H1 (cell line): ENCODE results near the gene MTFP1. TPM values are rescaled to one million over a fixed set of nuclear protein-coding genes. Genes with fewer than 3 reads are reported as not detected.

Source experiments
- CTCF ChIA-PET: fragments of 300-600 bp; sonication (Branson Sonifier 250); formaldehyde crosslinking; loops from one replicate; lab custom pipeline; 2021; ENCODE audit not compliant: partially characterized antibody; lab: Charles Lee
- POLR2A ChIA-PET: fragments of 300-600 bp; sonication (Branson Sonifier 250); formaldehyde crosslinking; loops from one replicate; lab custom pipeline; 2021; ENCODE audit warnings: inconsistent platforms; ENCODE audit not compliant: partially characterized antibody; lab: Charles Lee
- DNase-seq, 2 experiments: peaks; one replicate each; pipeline versions ENCODE4 v3.0.0 to v3.0.0-alpha.2; 2010 to 2022; ENCODE audit warnings: low spot score in 2 of 2, low read depth in 1 of 2, mixed read lengths in 1 of 2
- FAIRE-seq: peaks from 2 replicates; lab custom pipeline; 2011; peaks lifted over from hg19 to GRCh38; lab: Jason Lieb, UNC
- H2AFZ ChIP-seq: 2 replicates; pipeline ENCODE4 v1.8.1; 2012; ENCODE audit warnings: low read length, inconsistent platforms
- H2AK5ac ChIP-seq: 2 replicates; pipeline ENCODE4 v1.6.1; 2013; ENCODE audit warnings: low read depth, low read length
- H2BK120ac ChIP-seq: replicated peaks from 2 replicates; pipeline ENCODE3; 2013; ENCODE audit warnings: low read depth, low read length, inconsistent platforms
- H2BK12ac ChIP-seq: 2 replicates; pipeline ENCODE4 v1.6.1; 2013; ENCODE audit warnings: low read depth, low read length
- H2BK15ac ChIP-seq: 2 replicates; pipeline ENCODE4 v1.6.1; 2013; ENCODE audit warnings: low read length
- H2BK20ac ChIP-seq: 2 replicates; pipeline ENCODE4 v1.6.1; 2013; ENCODE audit warnings: low read length
- H2BK5ac ChIP-seq: 2 replicates; pipeline ENCODE4 v1.6.1; 2013; ENCODE audit warnings: low read depth, low read length
- H3K14ac ChIP-seq: 2 replicates; pipeline ENCODE4 v1.6.1; 2013; ENCODE audit warnings: inconsistent platforms; ENCODE audit not compliant: insufficient read length
- H3K18ac ChIP-seq: 2 replicates; pipeline ENCODE4 v1.6.1; 2013; ENCODE audit warnings: low read length; ENCODE audit errors: extremely low read depth
- H3K23ac ChIP-seq: 2 replicates; pipeline ENCODE4 v1.6.1; 2013; ENCODE audit warnings: inconsistent platforms; ENCODE audit not compliant: insufficient read length
- H3K23me2 ChIP-seq: 2 replicates; pipeline ENCODE4 v1.6.1; 2013; ENCODE audit warnings: low read depth, low read length
- H3K27ac ChIP-seq: 2 replicates; pipeline ENCODE4 v1.6.1; 2011; ENCODE audit warnings: low read depth, low read length, inconsistent platforms
- H3K27me3 ChIP-seq, 4 experiments: replicated peaks in 1 of 4; 1 replicate in 1 of 4; 2 replicates in 3 of 4; pipeline versions ENCODE4 v1.6.1 to v1.8.1; 2011 to 2013; ENCODE audit warnings: low read length in 3 of 4, mild to moderate bottlenecking in 3 of 4, inconsistent platforms in 2 of 4, mixed read lengths in 2 of 4, moderate library complexity in 1 of 4; ENCODE audit not compliant: control insufficient read depth in 3 of 4, insufficient read depth in 3 of 4; ENCODE audit errors: extremely low read depth in 1 of 4
- H3K36me3 ChIP-seq, 4 experiments: 2 replicates each; pipeline versions ENCODE4 v1.6.1 to v1.8.1; 2011 to 2013; ENCODE audit warnings: mild to moderate bottlenecking in 4 of 4, low read length in 3 of 4, moderate library complexity in 2 of 4, control low read depth in 1 of 4, inconsistent platforms in 1 of 4; ENCODE audit not compliant: insufficient read depth in 4 of 4, control insufficient read depth in 2 of 4
- H3K4ac ChIP-seq: replicated peaks from 2 replicates; pipeline ENCODE3; 2013; ENCODE audit warnings: low read length, low read depth, mixed read lengths, inconsistent platforms; ENCODE audit not compliant: insufficient read length
- H3K4me1 ChIP-seq, 4 experiments: replicated peaks in 1 of 4; 1 replicate in 1 of 4; 2 replicates in 3 of 4; pipeline versions ENCODE4 v1.6.1 to v1.8.1; 2011 to 2013; ENCODE audit warnings: low read length in 3 of 4, inconsistent platforms in 2 of 4, mixed read lengths in 1 of 4; ENCODE audit not compliant: insufficient read depth in 4 of 4, control insufficient read depth in 3 of 4
- H3K4me2 ChIP-seq, 2 experiments: 2 replicates each; pipeline versions ENCODE4 v1.6.1 to v1.8.1; 2011 to 2013; ENCODE audit warnings: low read depth in 2 of 2, low read length in 2 of 2, control low read depth in 1 of 2, inconsistent platforms in 1 of 2, mild to moderate bottlenecking in 1 of 2; ENCODE audit not compliant: insufficient read depth in 1 of 2
- H3K4me3 ChIP-seq, 4 experiments: fragments of 200-600, 300-600 bp in 1 of 4; sonication (generic), shearing (Covaris generic), sonication (Bioruptor Twin) in 1 of 4; 2 replicates each; pipeline versions ENCODE4 v1.5.1 to v1.8.1; 2011 to 2016; ENCODE audit warnings: low read length in 4 of 4, low read depth in 3 of 4, control low read depth in 2 of 4, inconsistent platforms in 2 of 4, mild to moderate bottlenecking in 2 of 4, mixed read lengths in 1 of 4, moderate library complexity in 1 of 4; ENCODE audit not compliant: insufficient read depth in 2 of 4; ENCODE audit errors: extremely low read depth in 1 of 4
- H3K56ac ChIP-seq: replicated peaks from 2 replicates; pipeline ENCODE3; 2013; ENCODE audit warnings: low read depth, mild to moderate bottlenecking, mixed read lengths, low read length, inconsistent platforms; ENCODE audit not compliant: insufficient read length
- H3K79me1 ChIP-seq: 2 replicates; pipeline ENCODE4 v1.6.1; 2013; ENCODE audit warnings: low read depth, low read length, control low read depth
- H3K79me2 ChIP-seq, 2 experiments: 2 replicates each; pipeline versions ENCODE4 v1.6.1 to v1.8.1; 2012 to 2013; ENCODE audit warnings: low read length in 2 of 2, mild to moderate bottlenecking in 2 of 2, inconsistent platforms in 1 of 2; ENCODE audit not compliant: insufficient read depth in 2 of 2, control insufficient read depth in 1 of 2
- H3K9ac ChIP-seq, 4 experiments: replicated peaks in 1 of 4; 1 replicate in 1 of 4; 2 replicates in 3 of 4; pipeline versions ENCODE4 v1.6.1 to v1.8.1; 2011 to 2013; ENCODE audit warnings: low read depth in 3 of 4, low read length in 3 of 4, control low read depth in 2 of 4, mild to moderate bottlenecking in 2 of 4, moderate library complexity in 2 of 4, inconsistent platforms in 1 of 4; ENCODE audit errors: extremely low read depth in 1 of 4
- H3K9me3 ChIP-seq, 2 experiments: 2 replicates each; pipeline versions ENCODE4 v1.6.1 to v1.8.1; 2012 to 2013; ENCODE audit warnings: mild to moderate bottlenecking in 2 of 2, moderate library complexity in 2 of 2, control low read depth in 1 of 2, inconsistent platforms in 1 of 2, low read depth in 1 of 2, low read length in 1 of 2, mixed read lengths in 1 of 2; ENCODE audit not compliant: insufficient read depth in 2 of 2
- H4K20me1 ChIP-seq, 2 experiments: replicated peaks in 1 of 2; 2 replicates each; pipeline versions ENCODE3 to v1.8.1; 2011 to 2013; ENCODE audit warnings: inconsistent platforms in 2 of 2, low read length in 2 of 2, mild to moderate bottlenecking in 1 of 2; ENCODE audit not compliant: insufficient read depth in 2 of 2, control insufficient read depth in 1 of 2
- H4K5ac ChIP-seq: 2 replicates; pipeline ENCODE4 v1.6.1; 2013; ENCODE audit warnings: low read length, low read depth, mixed read lengths, inconsistent platforms; ENCODE audit not compliant: insufficient read length
- H4K8ac ChIP-seq: 2 replicates; pipeline ENCODE4 v1.8.0; 2013; ENCODE audit warnings: mild to moderate bottlenecking, moderate library complexity, low read length, inconsistent platforms; ENCODE audit not compliant: insufficient read depth; ENCODE audit errors: extremely low read depth
- H4K91ac ChIP-seq: replicated peaks from 2 replicates; pipeline ENCODE3; 2013; ENCODE audit warnings: low read length, mixed read lengths, inconsistent platforms; ENCODE audit not compliant: insufficient read length
- CBX5 ChIP-seq: fragments of 300-800, 300-1000 bp; sonication (generic); IDR thresholded peaks from 2 replicates; pipeline ENCODE4 v1.7.1; 2016; ENCODE audit warnings: antibody characterized with exemption, low read length, low read depth
- CHD1 ChIP-seq: IDR thresholded peaks from 2 replicates; pipeline ENCODE4 v1.6.1; 2012; ENCODE audit warnings: low read depth, low read length, improper control_type of control experiment
- CREB1 ChIP-seq: IDR thresholded peaks from 2 replicates; pipeline ENCODE4 v1.6.1; 2012; ENCODE audit warnings: inconsistent platforms
- CTCF ChIP-seq, 3 experiments: IDR thresholded peaks; 1 replicate in 2 of 3; 2 replicates in 1 of 3; pipeline versions ENCODE4 v1.5.1 to v1.6.1; 2011; ENCODE audit warnings: low read length in 3 of 3, mild to moderate bottlenecking in 3 of 3, inconsistent platforms in 2 of 3, low read depth in 1 of 3, moderate library complexity in 1 of 3; ENCODE audit not compliant: insufficient read depth in 1 of 3; ENCODE audit errors: control extremely low read depth in 1 of 3
- EGR1 ChIP-seq: IDR thresholded peaks from 2 replicates; pipeline ENCODE4 v1.6.1; 2011; ENCODE audit warnings: low read depth, low read length, borderline replicate concordance
- GTF2F1 ChIP-seq: IDR thresholded peaks from 2 replicates; pipeline ENCODE4 v1.6.1; 2012; ENCODE audit warnings: low read depth, low read length, improper control_type of control experiment, borderline replicate concordance
- POU5F1 ChIP-seq: IDR thresholded peaks from 2 replicates; pipeline ENCODE4 v1.6.1; 2011; ENCODE audit warnings: low read depth, mild to moderate bottlenecking, low read length, moderate library complexity
- RBBP5 ChIP-seq: IDR thresholded peaks from 2 replicates; pipeline ENCODE4 v1.7.1; 2012; ENCODE audit warnings: low read depth, mild to moderate bottlenecking, inconsistent platforms, low read length, moderate library complexity, borderline replicate concordance
- SP2 ChIP-seq: IDR thresholded peaks from 2 replicates; pipeline ENCODE4 v1.6.1; 2012; ENCODE audit warnings: mild to moderate bottlenecking, low read length, inconsistent platforms
- TCF12 ChIP-seq: IDR thresholded peaks from 2 replicates; pipeline ENCODE4 v1.6.1; 2011; ENCODE audit warnings: low read depth, mild to moderate bottlenecking, low read length
- WGBS, 2 experiments: shearing (Covaris generic) in 1 of 2; methylation state at CpG; one replicate each; pipeline versions ENCODE4 v1.1.6 to v1.1.7; 2013 to 2015; ENCODE audit warnings: low lambda C conversion rate in 2 of 2, mixed read lengths in 2 of 2, inconsistent platforms in 1 of 2, low coverage in 1 of 2, missing lambda C conversion rate in 1 of 2; ENCODE audit not compliant: insufficient replicate concordance in 2 of 2, insufficient coverage in 1 of 2, insufficient read length in 1 of 2; ENCODE audit errors: extremely low coverage in 1 of 2, missing lambda C conversion rate in 1 of 2; 5-methylcytosine and 5-hydroxymethylcytosine counted together
- polyA plus RNA-seq, 7 experiments: library from polyadenylated mRNA; depleted of rRNA in 3 of 7; stranded (reverse) in 5 of 7; unstranded in 2 of 7; fragments of >200 nt in 5 of 7; fragments of 200-250 nt in 2 of 7; gene quantifications; 1 replicate in 5 of 7; 2 replicates in 1 of 7; 4 replicates in 1 of 7; pipeline versions ENCODE4 v1.2.1 to v1.2.3, GENCODE V29; 2011 to 2013; ENCODE audit warnings: missing spikeins in 2 of 7, mixed read lengths in 2 of 7
- total RNA-seq: library from RNA; stranded (reverse); fragmentation: NEBNext Ultra II Directional; extraction: Animal tissue kit (Norgen Biotek cat#: 25700); gene quantifications from 2 replicates; pipeline ENCODE4 v1.2.1, GENCODE V29; 2021

MTFP1 gene
- total and polyA plus RNA-seq, 2 of the 8 experiments (the other 6 are each of a cell fraction or from before 2014, with no cell fraction given): 59.8 to 98.8 TPM

- H2AK5ac ChIP-seq: no peak overlapping the region
- POLR2A ChIA-PET: interaction anchor here (1.3 to 4.2 kb wide), 3 partner anchors 10 to 23 kb away, joined by 3 to 22 read pairs (median 6); no protein-coding TSS in a partner anchor
- no peak overlapping the region for H3K18ac ChIP-seq
- H3K4me3 ChIP-seq: no peak overlapping the region
- no peak overlapping the region for H2BK20ac ChIP-seq
- H2BK15ac ChIP-seq: no peak overlapping the region
- H3K23me2 ChIP-seq: peaks cover 17% of the 10 kb centered on the region
- H3K79me2 ChIP-seq: peaks cover 0 to 5% of the 10 kb centered on the region in 2 experiments; a peak in 1 of 4 replicates
- no peak overlapping the region for H2BK120ac ChIP-seq
- peaks cover 0 to 23% (median 11%) of the 10 kb centered on the region in 4 experiments; a peak in 5 of 8 replicates for H3K36me3 ChIP-seq
- no peak overlapping the region for H4K5ac ChIP-seq
- H2BK5ac ChIP-seq: no peak overlapping the region
- H2AFZ ChIP-seq: no peak overlapping the region
- H3K23ac ChIP-seq: no peak overlapping the region
- H3K27ac ChIP-seq: no peak overlapping the region
- no peaks in the 10 kb centered on the region for H3K27me3 ChIP-seq
- no peak overlapping the region for H3K4ac ChIP-seq
- 90% methylated on average over 6 of the region's 6 CpGs; no CpG with 5 or more reads in 1 of the 2 experiments for WGBS, 2 experiments
- no peak overlapping the region for H4K91ac ChIP-seq
- H3K4me1 ChIP-seq: peaks cover 0 to 15% (median 12%) of the 10 kb centered on the region in 4 experiments; a peak in 6 of 7 replicates
- CTCF ChIA-PET: interaction anchor here (1.0 to 1.5 kb wide), 2 partner anchors 28 to 157 kb away, joined by 4 read pairs; no protein-coding TSS in a partner anchor
- no peak overlapping the region for H3K4me2 ChIP-seq
- FAIRE-seq (no peak), DNase-seq (no peak)
- no peaks in the 10 kb centered on the region for H4K20me1 ChIP-seq
- H3K56ac ChIP-seq: no peak overlapping the region
- no peak overlapping the region for H3K9ac ChIP-seq
- H3K14ac ChIP-seq: no peak overlapping the region
- H4K8ac ChIP-seq: no peak overlapping the region
- H3K9me3 ChIP-seq: no peaks in the 10 kb centered on the region
- H3K79me1 ChIP-seq: no peaks in the 10 kb centered on the region
- H2BK12ac ChIP-seq: no peak overlapping the region
- TF ChIP-seq EGR1: no peak
- TF ChIP-seq CBX5: no peak
- no peak for TF ChIP-seq POU5F1
- TF ChIP-seq CHD1: no peak
- TF ChIP-seq CREB1: no peak
- no peak for TF ChIP-seq CTCF (IDR thresholded peaks at IDR 0.05; ENCODE audit: control extremely low read depth in 1 of 3, insufficient read depth in 1 of 3, low read depth in 1 of 3, low read length in 3 of 3)
- no peak for TF ChIP-seq GTF2F1
- TF ChIP-seq TCF12: no peak
- no peak for TF ChIP-seq SP2
- no peak for TF ChIP-seq RBBP5
These were observed 5.0 kb upstream of the MTFP1 start for GRCh38 chr22:30420347-30421125.
